Nephron progenitor cell (in vitro differentiated cells): Measurements from ENCODE around the gene ODAD4.
A peak's percentile ranks its signal among the peaks of the same experiment; 100 is the strongest.

ENCODE experiments used
- DNase-seq: peaks from one replicate; pipeline ENCODE4 v3.0.0; 2021
- H3K27ac Mint-ChIP-seq: 2 replicates; pipeline ENCODE4 v1.8.0; 2021; ENCODE audit warnings: mild to moderate bottlenecking, moderate library complexity, mixed read lengths
- H3K27me3 Mint-ChIP-seq: 2 replicates; pipeline ENCODE4 v1.8.0; 2021; ENCODE audit warnings: mild to moderate bottlenecking, low read depth, mixed read lengths; ENCODE audit not compliant: poor library complexity
- H3K36me3 Mint-ChIP-seq: 2 replicates; pipeline ENCODE4 v1.8.0; 2021; ENCODE audit warnings: low read depth, mixed read lengths
- H3K4me1 Mint-ChIP-seq: 2 replicates; pipeline ENCODE4 v1.8.0; 2021; ENCODE audit warnings: mixed read lengths
- H3K4me3 Mint-ChIP-seq: 2 replicates; pipeline ENCODE4 v1.8.0; 2021; ENCODE audit warnings: mild to moderate bottlenecking, moderate library complexity, mixed read lengths
- H3K9me3 Mint-ChIP-seq: 2 replicates; pipeline ENCODE4 v1.8.0; 2021; ENCODE audit warnings: mild to moderate bottlenecking, moderate library complexity, mixed read lengths
- TF ChIP-seq, protein P1 (sequence below): fragments of 200-600 bp; sonication (generic); IDR thresholded peaks from 2 replicates; pipeline ENCODE4 v1.5.0; 2021; ENCODE audit warnings: antibody characterized with exemption

The ODAD4 gene

DNA sequence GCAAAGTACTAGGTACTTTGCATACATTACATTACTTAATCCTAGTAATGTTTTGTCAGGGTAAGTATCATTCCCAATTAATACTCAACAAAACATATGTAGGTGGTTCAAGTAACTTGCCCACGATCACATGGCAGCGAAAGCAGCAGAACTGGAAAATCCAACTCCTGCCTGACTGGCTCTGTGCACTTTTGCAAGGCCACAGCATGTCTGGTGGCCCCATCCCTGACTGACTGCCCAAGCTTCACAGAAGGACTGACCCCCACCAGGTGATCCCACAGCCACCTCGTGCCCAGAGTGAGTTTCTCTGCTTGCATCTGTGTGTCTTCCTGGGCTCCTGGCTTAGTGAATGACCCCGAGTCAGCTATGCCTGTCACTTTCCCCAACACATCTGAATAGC lies 47.6 kb downstream of the ODAD4 start:
- Mint-ChIP-seq H3K27me3 (no peaks in the 10 kb centered on the region), H3K27ac (peak overlapping the region; percentile 49), H3K4me1 (peaks cover 13% of the 10 kb centered on the region), H3K4me3 (no peak overlapping the region), H3K9me3 (no peaks in the 10 kb centered on the region), H3K36me3 (peaks cover 65% of the 10 kb centered on the region)
- no peak for DNase-seq
- TF ChIP-seq, protein P1, sequence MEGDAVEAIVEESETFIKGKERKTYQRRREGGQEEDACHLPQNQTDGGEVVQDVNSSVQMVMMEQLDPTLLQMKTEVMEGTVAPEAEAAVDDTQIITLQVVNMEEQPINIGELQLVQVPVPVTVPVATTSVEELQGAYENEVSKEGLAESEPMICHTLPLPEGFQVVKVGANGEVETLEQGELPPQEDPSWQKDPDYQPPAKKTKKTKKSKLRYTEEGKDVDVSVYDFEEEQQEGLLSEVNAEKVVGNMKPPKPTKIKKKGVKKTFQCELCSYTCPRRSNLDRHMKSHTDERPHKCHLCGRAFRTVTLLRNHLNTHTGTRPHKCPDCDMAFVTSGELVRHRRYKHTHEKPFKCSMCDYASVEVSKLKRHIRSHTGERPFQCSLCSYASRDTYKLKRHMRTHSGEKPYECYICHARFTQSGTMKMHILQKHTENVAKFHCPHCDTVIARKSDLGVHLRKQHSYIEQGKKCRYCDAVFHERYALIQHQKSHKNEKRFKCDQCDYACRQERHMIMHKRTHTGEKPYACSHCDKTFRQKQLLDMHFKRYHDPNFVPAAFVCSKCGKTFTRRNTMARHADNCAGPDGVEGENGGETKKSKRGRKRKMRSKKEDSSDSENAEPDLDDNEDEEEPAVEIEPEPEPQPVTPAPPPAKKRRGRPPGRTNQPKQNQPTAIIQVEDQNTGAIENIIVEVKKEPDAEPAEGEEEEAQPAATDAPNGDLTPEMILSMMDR, result no peak

DNA sequence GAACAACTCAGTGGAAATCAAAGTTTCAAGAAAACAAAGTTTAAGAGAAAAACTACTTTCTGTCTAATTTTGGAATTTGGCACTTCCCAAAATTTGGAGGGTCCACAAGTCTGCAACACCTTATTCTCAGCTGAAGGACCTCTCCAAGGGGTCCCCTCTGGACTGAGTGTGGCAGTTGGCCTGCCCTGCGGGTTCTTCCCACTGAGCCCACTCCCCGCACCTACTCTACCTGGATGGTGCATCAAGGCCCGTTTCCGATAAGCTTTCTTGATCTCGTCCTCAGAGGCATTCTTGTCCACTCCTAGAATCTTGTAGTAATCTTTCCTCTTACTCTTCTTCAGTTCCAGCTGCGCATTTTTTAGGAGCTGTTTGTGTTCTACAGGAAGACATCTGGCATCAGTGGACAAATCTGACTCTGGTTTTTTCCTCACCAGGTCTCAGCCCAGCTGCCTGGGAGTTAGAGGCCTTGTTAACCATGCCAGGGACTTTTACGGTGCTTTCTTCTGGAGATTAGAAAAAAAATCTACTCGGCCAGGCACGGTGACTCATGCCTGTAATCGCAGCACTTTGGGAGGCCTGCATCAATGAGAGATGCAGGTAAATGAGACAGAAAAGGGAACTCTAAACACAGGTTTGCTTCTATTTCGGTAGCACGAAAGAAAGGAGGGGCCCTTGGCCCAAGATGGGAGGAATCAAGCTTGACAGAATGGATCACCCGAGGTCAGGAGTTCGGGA lies 51.8 kb downstream of the ODAD4 start:
- Mint-ChIP-seq H3K27me3 (no peaks in the 10 kb centered on the region), H3K4me1 (peaks cover 17% of the 10 kb centered on the region), H3K4me3 (no peak overlapping the region), H3K9me3 (no peaks in the 10 kb centered on the region), H3K36me3 (peaks cover 81% of the 10 kb centered on the region), H3K27ac (peak overlapping the region; percentile 97)
- TF ChIP-seq, protein P1, result no peak
- no peak for DNase-seq

DNA sequence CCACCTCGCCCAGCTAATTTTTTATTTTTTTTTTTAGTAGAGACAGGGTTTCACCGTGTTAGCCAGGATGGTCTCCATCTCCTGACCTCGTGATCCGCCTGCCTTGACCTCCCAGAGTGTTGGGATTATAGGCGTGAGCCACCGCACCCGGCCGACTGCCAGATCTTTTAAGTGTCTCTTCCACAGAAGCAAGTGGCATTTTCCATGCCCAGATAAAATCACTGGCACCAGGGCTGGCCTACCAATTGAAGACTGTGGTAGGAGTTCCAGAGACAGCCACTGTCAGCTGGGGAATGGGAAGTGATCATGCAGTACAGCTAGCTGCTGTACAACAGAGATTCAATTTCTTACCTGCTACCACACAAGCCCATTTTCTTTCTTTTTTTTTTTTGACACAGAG lies 54.0 kb downstream of the ODAD4 start:
- peaks cover 83% of the 10 kb centered on the region for H3K36me3 Mint-ChIP-seq
- no peaks in the 10 kb centered on the region for H3K27me3 Mint-ChIP-seq
- no peak overlapping the region for H3K27ac Mint-ChIP-seq
- H3K9me3 Mint-ChIP-seq, result no peaks in the 10 kb centered on the region
- H3K4me1 Mint-ChIP-seq, result peaks cover 17% of the 10 kb centered on the region
- no peak for DNase-seq
- no peak overlapping the region for H3K4me3 Mint-ChIP-seq
- TF ChIP-seq, protein P1, result no peak

DNA sequence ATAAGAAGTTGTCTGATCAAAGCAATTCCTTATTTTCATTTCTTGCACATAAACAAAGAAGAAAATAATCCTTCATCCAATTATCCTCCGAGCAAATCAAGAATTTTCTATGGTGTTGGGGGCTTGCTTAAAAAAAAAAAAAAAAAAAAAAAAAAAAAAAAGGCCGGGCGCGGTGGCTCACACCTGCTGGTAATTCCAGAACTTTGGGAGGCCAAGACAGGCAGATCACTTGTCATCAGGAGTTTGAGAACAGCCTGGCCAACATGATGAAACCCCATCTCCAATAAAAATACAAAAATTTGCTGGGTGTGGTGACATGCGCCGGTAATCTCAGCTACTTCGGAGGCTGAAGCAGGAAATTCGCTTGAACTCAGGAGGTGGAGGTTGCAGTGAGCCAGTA lies 55.5 kb downstream of the ODAD4 start:
- no peak overlapping the region for H3K27ac Mint-ChIP-seq
- no peak for DNase-seq
- H3K9me3 Mint-ChIP-seq, result no peaks in the 10 kb centered on the region
- no peak overlapping the region for H3K4me3 Mint-ChIP-seq
- no peaks in the 10 kb centered on the region for H3K27me3 Mint-ChIP-seq
- H3K36me3 Mint-ChIP-seq, result peaks cover 80% of the 10 kb centered on the region
- peaks cover 17% of the 10 kb centered on the region for H3K4me1 Mint-ChIP-seq
- TF ChIP-seq, protein P1, result no peak

DNA sequence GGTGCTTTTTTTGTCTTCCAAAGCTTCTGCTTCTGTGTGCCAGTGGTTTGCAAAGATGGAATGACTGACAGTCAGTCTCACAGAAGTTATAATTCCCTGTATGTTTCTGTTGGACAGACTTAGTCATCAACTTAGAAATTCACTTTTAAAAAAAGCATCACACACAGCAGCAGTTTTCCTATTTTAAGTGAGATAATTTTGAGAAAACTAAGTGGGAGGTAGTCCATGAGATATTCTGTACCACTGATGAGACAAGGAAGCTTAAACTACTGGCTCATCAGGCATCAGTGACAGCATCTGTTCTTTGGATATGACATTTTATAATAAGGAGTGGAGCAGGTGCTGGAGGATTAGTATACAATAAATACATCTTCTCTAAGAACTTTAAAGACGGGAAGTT lies 56.2 kb downstream of the ODAD4 start:
- H3K27ac Mint-ChIP-seq, result no peak overlapping the region
- H3K36me3 Mint-ChIP-seq, result peaks cover 80% of the 10 kb centered on the region
- DNase-seq, result no peak
- no peaks in the 10 kb centered on the region for H3K9me3 Mint-ChIP-seq
- H3K4me1 Mint-ChIP-seq, result peaks cover 17% of the 10 kb centered on the region
- no peaks in the 10 kb centered on the region for H3K27me3 Mint-ChIP-seq
- no peak overlapping the region for H3K4me3 Mint-ChIP-seq
- TF ChIP-seq, protein P1, result no peak

DNA sequence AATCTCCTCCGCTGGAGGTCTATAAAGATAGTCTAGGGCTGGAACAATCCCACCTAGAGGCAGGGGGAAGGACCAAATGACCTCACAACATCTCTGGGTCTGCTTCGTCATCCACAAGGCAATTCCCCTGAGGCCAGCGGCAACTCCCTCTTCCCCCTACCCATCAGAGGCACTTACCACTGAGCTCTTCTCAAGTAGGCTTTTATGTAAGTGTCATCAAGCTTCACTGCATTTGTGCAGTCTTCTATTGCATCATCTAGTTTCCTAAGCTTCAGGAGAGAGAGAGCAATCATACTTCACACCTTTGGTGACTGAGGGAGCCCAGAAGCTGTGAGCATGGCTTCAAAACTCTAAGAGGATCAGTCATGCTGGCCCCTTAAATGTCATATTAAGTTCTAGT lies 57.2 kb downstream of the ODAD4 start:
- Mint-ChIP-seq H3K27ac (peak overlapping the region; percentile 18), H3K9me3 (no peaks in the 10 kb centered on the region), H3K4me3 (no peak overlapping the region), H3K4me1 (peaks cover 10% of the 10 kb centered on the region), H3K36me3 (peaks cover 76% of the 10 kb centered on the region), H3K27me3 (no peaks in the 10 kb centered on the region)
- DNase-seq, result no peak
- TF ChIP-seq, protein P1, result no peak
